GM18868 (cell line): ENCODE results near the gene HBG1.
"Not testable (repeated sequence)": the region's sequence is repeated elsewhere in the genome, so short reads cannot be mapped to it uniquely, and the experiment has no call there.

Source experiments
- ATAC-seq: cut with Tn5 transposase; IDR thresholded peaks from one replicate; pipeline ENCODE4 v1.9.1; 2021; ENCODE audit warnings: mild to moderate bottlenecking, moderate library complexity; ENCODE audit not compliant: unreplicated experiment

The HBG1 gene

GRCh38 chr11:5279471-5280090 is 29.9 kb upstream of the HBG1 start:
- ATAC-seq: no peak

- no peak for ATAC-seq
Measured at GRCh38 chr11:5277807-5278382, 28.2 kb upstream of the HBG1 start.

- ATAC-seq: no peak
Measured at GRCh38 chr11:5276697-5277096, 27.0 kb upstream of the HBG1 start.

GRCh38 chr11:5275369-5276110 is 25.9 kb upstream of the HBG1 start:
- ATAC-seq: no peak

GRCh38 chr11:5274395-5274794 is 24.7 kb upstream of the HBG1 start:
- ATAC-seq: no peak

GRCh38 chr11:5272395-5273017 is 22.8 kb upstream of the HBG1 start:
- ATAC-seq: no peak

GRCh38 chr11:5269715-5270147 is 20.1 kb upstream of the HBG1 start, which contains the start of gene HBE1:
Gene HBE1, minus strand, starts transcription at chr11:5269945. Its CDS starts 55 bp downstream, at chr11:5269890.
- no peak for ATAC-seq

- ATAC-seq: no peak
Measured at GRCh38 chr11:5267033-5267563, 17.4 kb upstream of the HBG1 start.

GRCh38 chr11:5266609-5267008 is 17.0 kb upstream of the HBG1 start:
- ATAC-seq: no peak

GRCh38 chr11:5265832-5266231 is 16.2 kb upstream of the HBG1 start:
- ATAC-seq: no peak

GRCh38 chr11:5258543-5259262 is 9.0 kb upstream of the HBG1 start:
- ATAC-seq: no peak

GRCh38 chr11:5257296-5257695 is 7.6 kb upstream of the HBG1 start:
- ATAC-seq: no peak

GRCh38 chr11:5254646-5255413 is 5.2 kb upstream of the HBG1 start, which contains the start of gene HBG2:
Gene HBG2, minus strand, starts transcription at chr11:5254781. Its CDS starts 53 bp downstream, at chr11:5254728.
- not testable (repeated sequence) for ATAC-seq

- ATAC-seq: not testable (repeated sequence)
Measured at GRCh38 chr11:5254023-5254422, 4.4 kb upstream of the HBG1 start.

GRCh38 chr11:5253440-5253839 is 3.8 kb upstream of the HBG1 start:
- ATAC-seq: not testable (repeated sequence)

- ATAC-seq: no peak
Measured at GRCh38 chr11:5252919-5253265, 3.2 kb upstream of the HBG1 start.

GRCh38 chr11:5252192-5252918 is 2.7 kb upstream of the HBG1 start:
- ATAC-seq: no peak

- ATAC-seq: no peak
Measured at GRCh38 chr11:5251746-5252145, 2.1 kb upstream of the HBG1 start.

- ATAC-seq: no peak
Measured at GRCh38 chr11:5250543-5251204, 1.0 kb upstream of the HBG1 start.
